ENCODE data around the gene CNOT4.

Gene CNOT4

GRCh38 chr7:135341049-135341448 lies 168.9 kb downstream of the CNOT4 start:
- Histone ChIP-seq H3K36me3 (ENCODE audit: insufficient read depth, low read length) (no peaks in the 10 kb centered on the region), H2AFZ (ENCODE audit: low read depth, low read length) (no peak overlapping the region), H3K4me2 (ENCODE audit: insufficient read depth, low read length) (no peak overlapping the region), H3K79me2 (ENCODE audit: insufficient read depth, low read length) (no peaks in the 10 kb centered on the region), H3K4me3 (ENCODE audit: low read depth in 1 of 2, low read length in 2 of 2) (no peak overlapping the region), H3K9ac (ENCODE audit: low read depth, low read length) (no peak overlapping the region), H3K9me3 (ENCODE audit: insufficient read depth, low read length, severe bottlenecking) (no peaks in the 10 kb centered on the region), H3K27ac (ENCODE audit: low read length) (no peak overlapping the region), H3K4me1 (ENCODE audit: insufficient read depth, low read length) (no peaks in the 10 kb centered on the region), H3K27me3 (ENCODE audit: insufficient read depth, low read length, poor library complexity) (no peaks in the 10 kb centered on the region), H4K20me1 (ENCODE audit: insufficient read depth, low read length) (no peaks in the 10 kb centered on the region)
- ATAC-seq (ENCODE audit: insufficient read depth, low read depth) (no peak), DNase-seq (no peak)
- TF ChIP-seq CTCF (IDR thresholded peaks at IDR 0.05; ENCODE audit: borderline replicate concordance, extremely low read depth, low read length, poor library complexity, severe bottlenecking) (no peak), EZH2 (IDR thresholded peaks at IDR 0.05; ENCODE audit: borderline replicate concordance, low read depth, low read length, severe bottlenecking) (no peak)

GRCh38 chr7:135337977-135338550 lies 171.8 kb downstream of the CNOT4 start:
- H3K36me3 ChIP-seq (ENCODE audit: insufficient read depth, low read length), result no peaks in the 10 kb centered on the region
- ATAC-seq (ENCODE audit: insufficient read depth, low read depth) (no peak), DNase-seq (no peak)
- H3K27me3 ChIP-seq (ENCODE audit: insufficient read depth, low read length, poor library complexity), result no peaks in the 10 kb centered on the region
- H3K79me2 ChIP-seq (ENCODE audit: insufficient read depth, low read length), result no peaks in the 10 kb centered on the region
- no peak overlapping the region for H3K9ac ChIP-seq (ENCODE audit: low read depth, low read length)
- TF ChIP-seq EZH2 (IDR thresholded peaks at IDR 0.05; ENCODE audit: borderline replicate concordance, low read depth, low read length, severe bottlenecking) (no peak), CTCF (IDR thresholded peaks at IDR 0.05; ENCODE audit: borderline replicate concordance, extremely low read depth, low read length, poor library complexity, severe bottlenecking) (no peak)
- no peak overlapping the region for H2AFZ ChIP-seq (ENCODE audit: low read depth, low read length)
- no peaks in the 10 kb centered on the region for H3K4me1 ChIP-seq (ENCODE audit: insufficient read depth, low read length)
- H3K27ac ChIP-seq (ENCODE audit: low read length), result no peak overlapping the region
- no peaks in the 10 kb centered on the region for H3K9me3 ChIP-seq (ENCODE audit: insufficient read depth, low read length, severe bottlenecking)
- no peak overlapping the region for H3K4me2 ChIP-seq (ENCODE audit: insufficient read depth, low read length)
- H4K20me1 ChIP-seq (ENCODE audit: insufficient read depth, low read length), result peaks cover 4% of the 10 kb centered on the region; the same call in 1 of the 2 replicates
- no peak overlapping the region for H3K4me3 ChIP-seq (ENCODE audit: low read depth in 1 of 2, low read length in 2 of 2)

GRCh38 chr7:135337506-135337905 lies 172.4 kb downstream of the CNOT4 start:
- H3K79me2 ChIP-seq (ENCODE audit: insufficient read depth, low read length), result no peaks in the 10 kb centered on the region
- H4K20me1 ChIP-seq (ENCODE audit: insufficient read depth, low read length), result peaks cover 4% of the 10 kb centered on the region; the same call in 1 of the 2 replicates
- no peak for DNase-seq
- no peaks in the 10 kb centered on the region for H3K4me1 ChIP-seq (ENCODE audit: insufficient read depth, low read length)
- H3K36me3 ChIP-seq (ENCODE audit: insufficient read depth, low read length), result no peaks in the 10 kb centered on the region
- no peak overlapping the region for H3K9ac ChIP-seq (ENCODE audit: low read depth, low read length)
- H3K4me2 ChIP-seq (ENCODE audit: insufficient read depth, low read length), result no peak overlapping the region
- no peaks in the 10 kb centered on the region for H3K27me3 ChIP-seq (ENCODE audit: insufficient read depth, low read length, poor library complexity)
- ATAC-seq (ENCODE audit: insufficient read depth, low read depth), result no peak
- no peak overlapping the region for H3K27ac ChIP-seq (ENCODE audit: low read length)
- no peak for TF ChIP-seq CTCF (IDR thresholded peaks at IDR 0.05; ENCODE audit: borderline replicate concordance, extremely low read depth, low read length, poor library complexity, severe bottlenecking)
- no peak for TF ChIP-seq EZH2 (IDR thresholded peaks at IDR 0.05; ENCODE audit: borderline replicate concordance, low read depth, low read length, severe bottlenecking)
- no peak overlapping the region for H3K4me3 ChIP-seq (ENCODE audit: low read depth in 1 of 2, low read length in 2 of 2)
- no peaks in the 10 kb centered on the region for H3K9me3 ChIP-seq (ENCODE audit: insufficient read depth, low read length, severe bottlenecking)
- H2AFZ ChIP-seq (ENCODE audit: low read depth, low read length), result no peak overlapping the region

All from DND-41 (cell line).